Suprapubic skin (tissue), 4 donors: ENCODE measurements around the gene PRMT1. TPM values are rescaled to one million over a fixed set of nuclear protein-coding genes. Genes with fewer than 3 reads are reported as not detected.

ENCODE experiments used
- DNase-seq, 2 donors: peaks; one replicate each; pipeline ENCODE4 v3.0.0-alpha.2; 2019; ENCODE audit warnings: low spot score in 2 of 2
- H3K27ac ChIP-seq: fragments of 200-600 bp; sonication (generic); one replicate; pipeline ENCODE4 v1.5.1; 2019
- H3K27me3 ChIP-seq: fragments of 200-600 bp; sonication (generic); one replicate; pipeline ENCODE4 v1.5.1; 2019
- H3K36me3 ChIP-seq: fragments of 200-600 bp; sonication (generic); one replicate; pipeline ENCODE4 v1.5.1; 2019
- H3K4me1 ChIP-seq: fragments of 200-600 bp; sonication (generic); one replicate; pipeline ENCODE4 v1.5.1; 2019
- H3K4me3 ChIP-seq: fragments of 200-600 bp; sonication (generic); one replicate; pipeline ENCODE4 v1.5.1; 2019; ENCODE audit warnings: mild to moderate bottlenecking
- H3K9me3 ChIP-seq: fragments of 200-600 bp; sonication (generic); one replicate; pipeline ENCODE4 v1.5.1; 2019
- CTCF ChIP-seq, 2 donors: fragments of 200-600 bp in 1 of 2; fragments of 450-650 bp in 1 of 2; sonication (generic) in 1 of 2; IDR thresholded peaks; one replicate each; pipeline ENCODE4 v1.5.1; 2016 to 2019; ENCODE audit warnings: antibody characterized with exemption in 2 of 2, mild to moderate bottlenecking in 1 of 2, moderate library complexity in 1 of 2
- EP300 ChIP-seq: sonication (generic); formaldehyde crosslinking; IDR thresholded peaks from one replicate; pipeline ENCODE4 v1.6.1; 2017; ENCODE audit warnings: antibody characterized with exemption
- POLR2A ChIP-seq, 2 donors: fragments of 450-650 bp; IDR thresholded peaks; one replicate each; pipeline ENCODE4 v1.6.1; 2017; ENCODE audit warnings: antibody characterized with exemption in 2 of 2, mild to moderate bottlenecking in 2 of 2, moderate library complexity in 2 of 2
- POLR2AphosphoS5 ChIP-seq, 3 donors: sonication (generic); formaldehyde crosslinking; IDR thresholded peaks; one replicate each; pipeline ENCODE4 v1.6.1; 2017; ENCODE audit warnings: antibody characterized with exemption in 3 of 3
- WGBS: methylation state at CpG from one replicate; pipeline ENCODE4 v1.1.5; 2018; 5-methylcytosine and 5-hydroxymethylcytosine counted together
- total RNA-seq, 4 donors: library from RNA; depleted of rRNA; stranded (reverse); fragments of >200 nt; gene quantifications; one replicate each; pipeline ENCODE4 v1.1.0, GENCODE V29; 2016

The PRMT1 gene
- total RNA-seq, 4 donors from 2014 or later: 101 to 142 (median 112) TPM

GRCh38 chr19:49692147-49692506, 15.1 kb downstream of the PRMT1 start:
- TF ChIP-seq POLR2AphosphoS5 (IDR thresholded peaks at IDR 0.05): no peak
- TF ChIP-seq EP300: no peak
- TF ChIP-seq CTCF (IDR thresholded peaks at IDR 0.05): no peak
- no peak for TF ChIP-seq POLR2A (IDR thresholded peaks at IDR 0.05)
- WGBS: 77% methylated on average over 16 of the region's 16 CpGs
- H3K27ac ChIP-seq: no peak overlapping the region
- no peak for DNase-seq
- peaks cover 27% of the 10 kb centered on the region for H3K4me1 ChIP-seq
- H3K4me3 ChIP-seq: no peak overlapping the region
- H3K27me3 ChIP-seq: no peaks in the 10 kb centered on the region
- peaks cover 1% of the 10 kb centered on the region for H3K36me3 ChIP-seq
- no peaks in the 10 kb centered on the region for H3K9me3 ChIP-seq

GRCh38 chr19:49696115-49696514, 19.0 kb downstream of the PRMT1 start:
- H3K27ac ChIP-seq: no peak overlapping the region
- DNase-seq: no peak
- no peak for TF ChIP-seq EP300
- no peak for TF ChIP-seq POLR2AphosphoS5 (IDR thresholded peaks at IDR 0.05)
- no peak for TF ChIP-seq CTCF (IDR thresholded peaks at IDR 0.05)
- no peak for TF ChIP-seq POLR2A (IDR thresholded peaks at IDR 0.05)
- no peaks in the 10 kb centered on the region for H3K36me3 ChIP-seq
- no peaks in the 10 kb centered on the region for H3K27me3 ChIP-seq
- H3K4me1 ChIP-seq: peaks cover 6% of the 10 kb centered on the region
- H3K4me3 ChIP-seq: no peak overlapping the region
- WGBS: 79% methylated on average over 6 of the region's 6 CpGs
- H3K9me3 ChIP-seq: no peaks in the 10 kb centered on the region

- no peaks in the 10 kb centered on the region for H3K36me3 ChIP-seq
- no peak for TF ChIP-seq CTCF (IDR thresholded peaks at IDR 0.05)
- no peak for TF ChIP-seq POLR2A (IDR thresholded peaks at IDR 0.05)
- TF ChIP-seq EP300: no peak
- no peak for TF ChIP-seq POLR2AphosphoS5 (IDR thresholded peaks at IDR 0.05)
- no peaks in the 10 kb centered on the region for H3K4me1 ChIP-seq
- peaks cover 3% of the 10 kb centered on the region for H3K27me3 ChIP-seq
- DNase-seq: no peak
- no peak overlapping the region for H3K27ac ChIP-seq
- H3K9me3 ChIP-seq: no peaks in the 10 kb centered on the region
- WGBS: 97% methylated on average over 7 of the region's 7 CpGs
- no peak overlapping the region for H3K4me3 ChIP-seq
These were observed 19.8 kb downstream of the PRMT1 start for GRCh38 chr19:49696865-49697264.

- Histone ChIP-seq H3K27me3 (peaks cover 3% of the 10 kb centered on the region), H3K27ac (no peak overlapping the region), H3K9me3 (no peaks in the 10 kb centered on the region), H3K4me1 (no peaks in the 10 kb centered on the region), H3K36me3 (no peaks in the 10 kb centered on the region), H3K4me3 (no peak overlapping the region)
- WGBS: 97% methylated on average over 5 of the region's 5 CpGs
- TF ChIP-seq POLR2AphosphoS5 (IDR thresholded peaks at IDR 0.05) (no peak), CTCF (IDR thresholded peaks at IDR 0.05) (no peak), POLR2A (IDR thresholded peaks at IDR 0.05) (no peak), EP300 (no peak)
- no peak for DNase-seq
These were observed 22.3 kb downstream of the PRMT1 start for GRCh38 chr19:49699364-49699763.

GRCh38 chr19:49700563-49700962, 23.5 kb downstream of the PRMT1 start:
- Histone ChIP-seq H3K9me3 (no peaks in the 10 kb centered on the region), H3K27ac (no peak overlapping the region), H3K36me3 (no peaks in the 10 kb centered on the region), H3K4me1 (no peaks in the 10 kb centered on the region), H3K4me3 (no peak overlapping the region), H3K27me3 (peaks cover 3% of the 10 kb centered on the region)
- 56% methylated on average over 3 of the region's 11 CpGs for WGBS
- no peak for TF ChIP-seq CTCF (IDR thresholded peaks at IDR 0.05)
- no peak for DNase-seq
